UCSD-AML1 (cell line): ENCODE data around the gene FAM184B.
"Not testable (repeated sequence)": the region's sequence is repeated elsewhere in the genome, so short reads cannot be mapped to it uniquely, and the experiment has no call there.

Experiments used
- DNase-seq: peaks from one replicate; lab custom pipeline; 2025; ENCODE audit not compliant: unreplicated experiment; lab: John Stamatoyannopoulos, UW

Gene FAM184B

DNA sequence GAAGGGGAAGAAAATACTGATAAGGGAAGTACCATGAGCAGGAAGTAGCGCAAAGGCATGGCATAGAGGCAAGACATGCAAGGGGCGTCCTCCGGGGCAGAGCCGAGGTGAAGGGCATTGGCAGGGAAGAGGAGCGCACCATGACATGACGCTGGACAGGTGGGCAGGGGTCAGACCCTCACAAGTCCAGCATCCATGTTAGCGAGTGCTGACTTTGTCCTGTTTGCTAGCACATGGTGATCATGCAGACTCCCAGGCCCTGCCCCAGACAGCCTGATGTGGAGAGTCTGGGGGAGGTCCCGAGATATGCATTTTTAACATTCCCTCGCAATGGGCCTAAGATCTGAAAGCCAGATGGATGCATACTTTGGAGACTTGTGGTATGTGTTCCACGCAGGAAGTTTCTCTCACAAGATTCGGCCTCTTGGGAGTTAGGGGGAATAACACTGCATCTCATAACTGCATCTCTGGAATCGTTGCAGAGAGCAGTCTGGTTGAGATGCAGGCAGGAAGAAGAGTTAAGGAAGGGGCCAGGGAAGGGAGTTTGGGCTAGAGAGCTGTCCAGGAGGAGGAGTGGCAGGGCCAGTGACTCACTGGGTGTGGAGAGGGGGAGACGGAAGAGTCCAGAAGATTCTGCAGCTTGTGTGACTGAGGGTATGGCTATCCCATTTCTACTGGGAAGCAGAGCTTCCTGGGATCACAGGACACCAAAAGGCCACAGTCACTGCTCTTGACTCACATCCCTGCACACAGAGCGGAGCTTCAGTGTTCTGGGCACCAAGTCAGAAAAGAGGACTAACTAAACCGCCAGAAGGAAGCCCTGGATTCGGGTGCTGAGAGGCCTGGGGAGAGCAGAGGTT, 59.7 kb downstream of the FAM184B start:
- DNase-seq, result no peak

- no peak for DNase-seq
Measured at GRCh38 chr4:17719106-17719505, 62.3 kb downstream of the FAM184B start.

- DNase-seq, result no peak
Measured at GRCh38 chr4:17718471-17718870, 63.0 kb downstream of the FAM184B start.

DNA sequence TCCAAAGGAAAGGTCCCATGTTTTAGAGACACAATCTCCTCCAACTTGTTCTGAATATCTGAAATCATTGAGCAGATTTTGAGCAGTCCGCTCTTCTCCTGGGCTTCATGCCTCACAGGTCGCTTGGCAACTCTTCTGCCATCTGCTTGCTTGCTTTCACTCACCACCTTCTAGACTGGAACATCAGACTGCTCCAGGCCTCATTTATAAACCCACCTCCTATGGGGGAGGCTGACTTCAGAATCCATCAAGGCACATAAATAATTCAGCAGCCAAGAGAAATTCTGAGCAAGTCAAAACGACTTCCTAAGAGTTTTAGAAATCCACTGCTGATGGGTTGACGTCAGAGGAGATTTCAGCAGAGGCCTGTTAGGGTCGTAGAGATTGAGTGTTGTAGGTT, 64.1 kb downstream of the FAM184B start:
- no peak for DNase-seq

- DNase-seq, result no peak
Measured at GRCh38 chr4:17715511-17715910, 65.9 kb downstream of the FAM184B start.

DNA sequence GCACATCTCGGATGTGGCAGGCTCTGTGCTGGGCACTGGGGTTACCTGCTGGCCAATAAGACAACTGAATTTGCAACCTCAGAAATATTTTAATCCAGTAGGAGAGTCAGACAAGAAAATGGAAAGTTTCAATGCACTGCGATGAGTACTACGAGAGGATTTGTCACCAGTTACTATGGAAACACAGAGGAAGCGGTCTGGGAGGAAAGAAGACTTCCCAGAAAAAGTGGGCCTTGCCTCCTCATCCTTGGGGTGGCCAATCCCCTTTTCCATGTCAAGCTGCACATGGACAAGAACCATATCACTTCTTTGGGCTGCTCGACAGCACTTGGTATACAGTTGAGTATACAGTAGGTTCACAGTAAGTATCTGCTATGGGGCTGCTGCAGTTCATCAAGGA, 67.6 kb downstream of the FAM184B start:
- DNase-seq, result no peak

GRCh38 chr4:17712166-17712565, 69.3 kb downstream of the FAM184B start:
- no peak for DNase-seq

GRCh38 chr4:17711206-17711605, 70.2 kb downstream of the FAM184B start:
- not testable (repeated sequence) for DNase-seq

DNA sequence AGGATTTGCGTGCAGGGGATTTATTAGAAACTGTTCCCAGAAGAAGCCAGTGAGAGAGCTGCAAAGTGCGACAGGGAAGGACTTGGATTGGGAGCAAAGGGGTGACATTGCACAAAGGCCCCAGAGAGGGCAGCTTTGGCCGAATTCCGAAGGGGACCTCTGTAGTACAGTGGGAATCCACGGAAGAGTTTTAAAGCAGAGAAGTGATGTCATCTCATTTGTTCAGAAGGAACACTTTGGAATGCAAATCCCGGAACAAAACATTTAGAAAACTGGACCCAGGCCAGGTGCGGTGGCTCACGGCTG, 71.7 kb downstream of the FAM184B start:
- no peak for DNase-seq

DNA sequence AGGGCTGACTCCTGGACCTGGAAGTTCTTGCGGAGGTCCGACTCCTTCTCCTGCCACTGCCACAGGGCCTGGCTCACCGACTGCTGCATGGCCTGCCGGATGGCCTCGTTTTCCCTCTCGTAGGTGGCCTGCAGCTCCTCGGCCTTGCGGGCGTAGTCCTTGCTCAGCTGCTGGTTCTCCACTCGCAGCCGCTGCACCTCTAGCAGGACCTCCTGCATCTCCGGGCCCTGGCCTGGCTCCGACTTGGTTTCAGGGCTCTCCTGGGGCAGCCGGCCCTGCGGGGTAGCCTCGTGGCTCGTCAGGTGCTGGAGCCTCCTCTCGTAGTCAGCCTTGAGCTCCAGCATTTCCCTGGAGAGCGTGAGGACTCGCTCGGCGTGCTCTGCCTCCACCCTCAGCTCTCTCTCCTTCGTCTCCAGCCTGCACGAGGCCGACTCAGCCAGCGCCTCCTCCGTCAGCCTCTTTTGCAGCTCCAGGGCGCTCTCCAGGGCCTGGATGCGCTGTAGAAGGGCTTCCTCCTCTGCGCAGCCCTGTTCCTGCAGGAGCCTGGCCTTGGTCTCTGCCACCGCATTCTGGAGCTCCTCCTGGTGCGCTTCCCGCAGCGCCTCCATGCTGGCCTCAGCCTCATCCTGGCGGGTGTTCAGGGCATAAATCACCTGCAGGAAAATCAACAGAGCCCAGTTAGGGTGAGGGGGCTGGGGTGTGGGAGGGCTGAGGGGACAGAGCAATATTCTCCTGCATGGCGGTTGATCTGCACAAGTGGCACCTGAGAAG, 72.2 kb downstream of the FAM184B start:
- no peak for DNase-seq

DNA sequence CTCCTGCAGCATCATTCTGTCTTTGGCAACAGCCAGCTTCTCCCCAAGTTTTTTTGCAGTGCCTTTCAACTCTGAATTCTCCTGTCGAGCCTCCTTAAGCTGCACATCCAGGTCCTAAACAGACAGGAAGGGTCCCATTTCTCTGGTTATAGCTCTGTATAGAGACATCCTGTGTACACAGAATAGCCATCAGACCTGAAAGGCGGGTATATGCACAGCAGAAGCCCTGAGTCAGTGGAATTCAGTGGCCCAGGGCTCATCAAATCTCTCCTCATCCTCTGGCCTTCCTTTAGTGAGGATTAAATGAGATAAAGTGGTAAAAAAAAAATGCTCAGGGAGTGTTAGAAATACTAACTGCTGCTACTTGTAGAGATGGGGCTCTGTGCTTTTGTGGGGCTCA, 73.8 kb downstream of the FAM184B start:
- DNase-seq, result no peak

GRCh38 chr4:17705107-17705506, 76.3 kb downstream of the FAM184B start:
- DNase-seq, result no peak

DNA sequence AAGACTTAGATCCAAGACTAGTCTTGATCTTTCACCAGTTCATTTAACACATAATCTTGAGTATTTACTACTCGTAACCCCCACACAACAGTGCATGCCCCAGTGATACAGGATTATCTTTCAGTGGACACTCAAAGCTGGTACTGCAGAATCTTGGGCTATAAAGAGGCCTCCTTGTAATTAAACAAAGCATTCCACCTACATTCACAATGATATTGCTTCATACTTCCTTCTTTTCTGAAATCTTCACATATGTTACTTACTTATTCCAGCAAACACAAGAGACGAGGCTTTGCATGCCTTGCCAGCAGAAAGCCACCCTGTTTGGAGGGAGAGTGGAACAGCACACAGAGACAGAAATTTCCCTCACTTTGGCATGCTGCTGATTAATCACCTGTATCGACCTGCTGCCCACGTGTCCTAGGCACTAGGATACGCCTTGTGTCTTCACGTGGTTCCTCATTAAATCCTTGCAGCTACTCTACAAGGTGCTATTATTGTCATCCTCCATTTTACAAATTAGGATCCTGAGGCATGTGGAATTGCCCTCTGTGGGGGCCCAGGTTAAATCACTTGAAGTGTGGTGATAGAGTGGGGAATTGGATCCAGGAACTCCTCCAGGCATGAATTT, 77.3 kb downstream of the FAM184B start:
- DNase-seq, result no peak

DNA sequence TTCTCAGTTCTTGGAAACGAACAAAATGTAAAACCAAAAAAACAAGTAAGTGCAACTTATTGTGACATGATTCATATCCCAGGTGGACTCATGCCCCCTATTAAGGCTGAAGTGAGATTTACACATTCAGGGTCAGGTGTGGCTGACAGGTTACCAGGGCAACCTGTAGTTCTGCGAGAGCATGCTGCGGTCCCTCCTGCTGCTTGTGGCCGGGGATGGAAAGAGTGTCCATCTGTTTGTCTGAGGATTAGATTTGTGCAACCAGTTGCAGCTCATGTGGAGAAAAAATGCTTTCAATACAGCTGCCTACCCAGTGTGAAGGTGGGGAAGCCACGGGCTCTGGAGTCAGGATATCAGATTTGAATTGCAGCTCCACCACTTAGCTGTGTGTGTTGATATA, 78.8 kb downstream of the FAM184B start:
- DNase-seq, result no peak

GRCh38 chr4:17701882-17702281, 79.5 kb downstream of the FAM184B start:
- no peak for DNase-seq

GRCh38 chr4:17701138-17701839, 80.1 kb downstream of the FAM184B start:
- no peak for DNase-seq

- DNase-seq, result no peak
Measured at GRCh38 chr4:17699380-17699779, 82.0 kb downstream of the FAM184B start.

DNA sequence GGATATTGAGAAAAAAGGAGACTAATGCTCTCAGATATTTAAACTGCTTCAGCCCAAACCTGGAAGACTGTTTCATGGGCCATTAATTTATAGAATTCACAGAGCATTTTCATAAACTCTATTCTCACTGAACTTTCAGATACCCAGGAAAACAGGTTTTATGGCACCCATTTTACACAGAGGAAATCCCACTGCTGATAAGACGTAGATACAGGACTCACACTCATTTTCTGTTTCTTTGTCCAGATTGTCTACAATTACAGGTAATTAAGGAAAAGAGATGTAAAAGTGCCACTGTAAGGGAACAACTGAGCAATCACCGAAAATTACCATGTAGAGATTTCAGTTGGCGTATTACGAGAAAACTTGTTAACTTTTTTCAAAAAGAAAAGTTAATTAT, 83.3 kb downstream of the FAM184B start:
- DNase-seq, result no peak

- no peak for DNase-seq
Measured at GRCh38 chr4:17695341-17695740, 86.1 kb downstream of the FAM184B start.

- DNase-seq, result no peak
Measured at GRCh38 chr4:17694552-17694951, 86.9 kb downstream of the FAM184B start.

DNA sequence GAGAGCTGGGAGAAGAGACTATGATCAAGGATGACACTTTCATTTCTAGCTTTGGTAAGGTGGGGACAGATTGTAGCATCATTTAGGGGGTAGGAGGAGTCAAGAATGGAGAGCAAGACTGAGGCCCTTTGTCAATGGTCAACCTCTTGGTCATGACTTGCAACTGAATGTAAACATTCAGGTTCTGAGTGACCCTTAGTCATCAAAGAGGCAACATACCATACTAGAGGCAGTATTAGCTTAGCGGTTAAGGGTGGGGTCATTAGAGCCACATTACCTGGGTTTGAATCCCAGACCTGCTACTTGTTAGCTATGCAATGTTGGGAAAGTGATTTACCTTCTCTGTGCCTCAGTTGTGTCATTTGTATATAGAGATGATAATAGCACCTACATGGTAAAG, 90.5 kb downstream of the FAM184B start:
- no peak for DNase-seq
